CD4-positive, alpha-beta memory T cell (primary cell): ENCODE measurements around the gene ALDH1A3. TPM values are rescaled to one million over a fixed set of nuclear protein-coding genes. Genes with fewer than 3 reads are reported as not detected.

Experiments used
- CTCF ChIA-PET: fragments of 350-600 bp; sonication (Branson Sonifier 250); formaldehyde crosslinking; loops from one replicate; lab custom pipeline; 2021; ENCODE audit warnings: inconsistent platforms; ENCODE audit not compliant: partially characterized antibody; lab: Charles Lee
- POLR2A ChIA-PET: fragments of 350-600 bp; sonication (Branson Sonifier 250); formaldehyde crosslinking; loops from one replicate; lab custom pipeline; 2021; ENCODE audit not compliant: partially characterized antibody; lab: Charles Lee
- DNase-seq, 5 donors: peaks; one replicate each; pipeline versions ENCODE4 v3.0.0 to v3.0.0-alpha.2; 2020 to 2022; ENCODE audit warnings: mixed read lengths in 1 of 5
- H3K27ac ChIP-seq: one replicate; pipeline ENCODE4 v1.7.0; 2013; ENCODE audit warnings: low read depth, low read length
- H3K27me3 ChIP-seq: 2 replicates; pipeline ENCODE4 v1.7.0; 2013; ENCODE audit warnings: mild to moderate bottlenecking, low read length, moderate library complexity; ENCODE audit not compliant: insufficient read depth
- H3K36me3 ChIP-seq: 2 replicates; pipeline ENCODE4 v1.7.0; 2013; ENCODE audit warnings: mild to moderate bottlenecking, low read length, moderate library complexity; ENCODE audit not compliant: insufficient read depth
- H3K4me1 ChIP-seq: 2 replicates; pipeline ENCODE4 v1.7.0; 2013; ENCODE audit warnings: mild to moderate bottlenecking, low read length, moderate library complexity; ENCODE audit not compliant: insufficient read depth
- H3K4me3 ChIP-seq, 2 donors: one replicate each; pipeline ENCODE4 v1.7.0; 2013; ENCODE audit warnings: low read length in 2 of 2, mild to moderate bottlenecking in 1 of 2
- H3K9me3 ChIP-seq, 2 donors: one replicate each; pipeline ENCODE4 v1.7.0; 2013; ENCODE audit warnings: low read length in 2 of 2, control low read depth in 1 of 2; ENCODE audit not compliant: control insufficient read depth in 1 of 2
- H3K27ac Mint-ChIP-seq, 7 donors: one replicate each; pipeline ENCODE4 v1.8.0; 2020 to 2021; ENCODE audit warnings: mixed read lengths in 7 of 7, mild to moderate bottlenecking in 6 of 7, inconsistent platforms in 3 of 7, moderate library complexity in 3 of 7
- H3K27me3 Mint-ChIP-seq, 2 donors: one replicate each; pipeline ENCODE4 v1.8.0; 2020 to 2021; ENCODE audit warnings: mixed read lengths in 2 of 2
- H3K36me3 Mint-ChIP-seq, 2 donors: one replicate each; pipeline ENCODE4 v1.8.0; 2020 to 2021; ENCODE audit warnings: mixed read lengths in 2 of 2, inconsistent platforms in 1 of 2, mild to moderate bottlenecking in 1 of 2
- H3K4me1 Mint-ChIP-seq, 4 donors: one replicate each; pipeline ENCODE4 v1.8.0; 2020 to 2021; ENCODE audit warnings: mixed read lengths in 4 of 4, mild to moderate bottlenecking in 1 of 4
- H3K4me3 Mint-ChIP-seq, 8 donors: one replicate each; pipeline ENCODE4 v1.8.0; 2020 to 2021; ENCODE audit warnings: mixed read lengths in 8 of 8, mild to moderate bottlenecking in 7 of 8, moderate library complexity in 6 of 8, inconsistent platforms in 3 of 8
- H3K9me3 Mint-ChIP-seq, 8 donors: one replicate each; pipeline ENCODE4 v1.8.0; 2020 to 2021; ENCODE audit warnings: mixed read lengths in 8 of 8, mild to moderate bottlenecking in 5 of 8, inconsistent platforms in 3 of 8, moderate library complexity in 1 of 8
- intact Hi-C: fragments of 100-400 bp; cut with micrococcal nuclease; formaldehyde crosslinking; loops from one replicate; pipeline ENCODE4 v1.15.1; 2023
- polyA plus RNA-seq, 2 donors: library from polyadenylated mRNA; unstranded; fragments of 300-500 nt; fragmentation: Illumina TruSeq; gene quantifications; one replicate each; pipeline ENCODE4 v1.2.3, GENCODE V29; 2021
- total RNA-seq, 2 experiments: library from RNA; stranded (reverse); gene quantifications; one replicate each; pipeline ENCODE4 v1.2.3, GENCODE V29; 2021

Gene ALDH1A3
- total and polyA plus RNA-seq, 4 experiments from 2014 or later: not detected

GRCh38 chr15:100928632-100929280, 49.1 kb downstream of the ALDH1A3 start:
- H3K27ac Mint-ChIP-seq: no peak overlapping the region
- H3K4me1 ChIP-seq: no peaks in the 10 kb centered on the region
- H3K36me3 Mint-ChIP-seq: no peaks in the 10 kb centered on the region
- H3K4me1 Mint-ChIP-seq: no peaks in the 10 kb centered on the region
- H3K4me3 Mint-ChIP-seq: no peak overlapping the region
- no peak overlapping the region for H3K4me3 ChIP-seq
- no peaks in the 10 kb centered on the region for H3K9me3 ChIP-seq
- H3K36me3 ChIP-seq: no peaks in the 10 kb centered on the region
- intact Hi-C loops: no loop called here
- H3K27ac ChIP-seq: no peak overlapping the region
- H3K9me3 Mint-ChIP-seq: no peaks in the 10 kb centered on the region
- POLR2A ChIA-PET: no interaction called here
- CTCF ChIA-PET: no interaction called here
- H3K27me3 ChIP-seq: no peaks in the 10 kb centered on the region
- peaks cover 11 to 19% of the 10 kb centered on the region in 2 donors for H3K27me3 Mint-ChIP-seq
- DNase-seq: no peak

- POLR2A ChIA-PET: no interaction called here
- Mint-ChIP-seq H3K27me3 (peaks cover 6 to 17% of the 10 kb centered on the region in 2 donors), H3K9me3 (no peaks in the 10 kb centered on the region), H3K27ac (no peak overlapping the region), H3K4me3 (no peak overlapping the region), H3K36me3 (no peaks in the 10 kb centered on the region), H3K4me1 (no peaks in the 10 kb centered on the region)
- no peaks in the 10 kb centered on the region for H3K9me3 ChIP-seq
- intact Hi-C loops: no loop called here
- DNase-seq: no peak
- H3K27me3 ChIP-seq: no peaks in the 10 kb centered on the region
- no peak overlapping the region for H3K4me3 ChIP-seq
- CTCF ChIA-PET: interaction anchor here (0.8 kb wide), 1 partner anchor 81 kb away, joined by 3 read pairs; no protein-coding TSS in a partner anchor
- H3K4me1 ChIP-seq: no peaks in the 10 kb centered on the region
- H3K27ac ChIP-seq: no peak overlapping the region
- no peaks in the 10 kb centered on the region for H3K36me3 ChIP-seq
Observed at GRCh38 chr15:100929641-100930042, 50.0 kb downstream of the ALDH1A3 start.

GRCh38 chr15:100930306-100930848, 50.7 kb downstream of the ALDH1A3 start:
- Histone ChIP-seq H3K9me3 (no peaks in the 10 kb centered on the region), H3K36me3 (no peaks in the 10 kb centered on the region), H3K4me1 (no peaks in the 10 kb centered on the region), H3K27me3 (no peaks in the 10 kb centered on the region), H3K27ac (no peak overlapping the region), H3K4me3 (no peak overlapping the region)
- peaks cover 6 to 16% of the 10 kb centered on the region in 2 donors for H3K27me3 Mint-ChIP-seq
- no peak for DNase-seq
- no peak overlapping the region for H3K4me3 Mint-ChIP-seq
- POLR2A ChIA-PET: no interaction called here
- H3K36me3 Mint-ChIP-seq: no peaks in the 10 kb centered on the region
- no peaks in the 10 kb centered on the region for H3K4me1 Mint-ChIP-seq
- no peaks in the 10 kb centered on the region for H3K9me3 Mint-ChIP-seq
- CTCF ChIA-PET: interaction anchor here (0.8 kb wide), 1 partner anchor 81 kb away, joined by 3 read pairs; no protein-coding TSS in a partner anchor
- intact Hi-C loops: no loop called here
- no peak overlapping the region for H3K27ac Mint-ChIP-seq

- Histone ChIP-seq H3K27ac (no peak overlapping the region), H3K4me1 (no peaks in the 10 kb centered on the region), H3K4me3 (no peak overlapping the region), H3K27me3 (no peaks in the 10 kb centered on the region), H3K36me3 (no peaks in the 10 kb centered on the region), H3K9me3 (no peaks in the 10 kb centered on the region)
- intact Hi-C loops: no loop called here
- no peaks in the 10 kb centered on the region for H3K9me3 Mint-ChIP-seq
- DNase-seq: no peak
- H3K27me3 Mint-ChIP-seq: peaks cover 4 to 11% of the 10 kb centered on the region in 2 donors
- ChIA-PET CTCF (no interaction called here), POLR2A (no interaction called here)
- no peaks in the 10 kb centered on the region for H3K4me1 Mint-ChIP-seq
- no peak overlapping the region for H3K4me3 Mint-ChIP-seq
- H3K36me3 Mint-ChIP-seq: no peaks in the 10 kb centered on the region
- H3K27ac Mint-ChIP-seq: no peak overlapping the region
Observed at GRCh38 chr15:100931143-100931890, 51.7 kb downstream of the ALDH1A3 start.

GRCh38 chr15:100932676-100933348, 53.2 kb downstream of the ALDH1A3 start:
- no peaks in the 10 kb centered on the region for H3K9me3 ChIP-seq
- intact Hi-C loops: no loop called here
- no peak for DNase-seq
- Mint-ChIP-seq H3K9me3 (no peaks in the 10 kb centered on the region), H3K4me1 (no peaks in the 10 kb centered on the region), H3K27me3 (peaks cover 4 to 11% of the 10 kb centered on the region in 2 donors), H3K27ac (no peak overlapping the region), H3K36me3 (no peaks in the 10 kb centered on the region), H3K4me3 (no peak overlapping the region)
- H3K4me1 ChIP-seq: no peaks in the 10 kb centered on the region
- no peaks in the 10 kb centered on the region for H3K27me3 ChIP-seq
- CTCF ChIA-PET: no interaction called here
- H3K36me3 ChIP-seq: no peaks in the 10 kb centered on the region
- POLR2A ChIA-PET: no interaction called here
- no peak overlapping the region for H3K27ac ChIP-seq
- H3K4me3 ChIP-seq: no peak overlapping the region

GRCh38 chr15:100934166-100934565, 54.5 kb downstream of the ALDH1A3 start:
- Histone ChIP-seq H3K9me3 (no peaks in the 10 kb centered on the region), H3K27ac (no peak overlapping the region), H3K36me3 (no peaks in the 10 kb centered on the region), H3K27me3 (no peaks in the 10 kb centered on the region), H3K4me3 (no peak overlapping the region), H3K4me1 (no peaks in the 10 kb centered on the region)
- no peak for DNase-seq
- Mint-ChIP-seq H3K4me3 (no peak overlapping the region), H3K9me3 (no peaks in the 10 kb centered on the region), H3K36me3 (no peaks in the 10 kb centered on the region), H3K27ac (no peak overlapping the region), H3K4me1 (no peaks in the 10 kb centered on the region), H3K27me3 (peaks cover 4 to 12% of the 10 kb centered on the region in 2 donors)
- ChIA-PET CTCF (no interaction called here), POLR2A (no interaction called here)
- intact Hi-C loops: no loop called here

GRCh38 chr15:100934726-100935125, 55.1 kb downstream of the ALDH1A3 start:
- intact Hi-C loops: no loop called here
- H3K4me3 Mint-ChIP-seq: no peak overlapping the region
- H3K4me1 ChIP-seq: no peaks in the 10 kb centered on the region
- POLR2A ChIA-PET: no interaction called here
- no peaks in the 10 kb centered on the region for H3K4me1 Mint-ChIP-seq
- no peak overlapping the region for H3K27ac ChIP-seq
- H3K36me3 Mint-ChIP-seq: no peaks in the 10 kb centered on the region
- CTCF ChIA-PET: no interaction called here
- H3K27me3 ChIP-seq: no peaks in the 10 kb centered on the region
- no peak overlapping the region for H3K27ac Mint-ChIP-seq
- no peak for DNase-seq
- H3K9me3 Mint-ChIP-seq: no peaks in the 10 kb centered on the region
- H3K9me3 ChIP-seq: no peaks in the 10 kb centered on the region
- no peak overlapping the region for H3K4me3 ChIP-seq
- no peaks in the 10 kb centered on the region for H3K36me3 ChIP-seq
- H3K27me3 Mint-ChIP-seq: peaks cover 4 to 12% of the 10 kb centered on the region in 2 donors
